NCI-H2107 treated with DMSO at 0.1 percent for 48 hours (cell line): Measurements from ENCODE around the gene PCNX3.

Experiments used
- DNase-seq: peaks from one replicate; lab custom pipeline; 2025; ENCODE audit not compliant: unreplicated experiment; lab: John Stamatoyannopoulos, UW

PCNX3 gene

GRCh38 chr11:65596520-65596919 lies 19.1 kb upstream of the PCNX3 start:
- no peak for DNase-seq

- no peak for DNase-seq
These were observed 17.3 kb upstream of the PCNX3 start for GRCh38 chr11:65598258-65598699.

- no peak for DNase-seq
These were observed 16.2 kb upstream of the PCNX3 start for GRCh38 chr11:65599216-65599954.

GRCh38 chr11:65599955-65600246 lies 15.7 kb upstream of the PCNX3 start:
- no peak for DNase-seq

GRCh38 chr11:65604258-65604657 lies 11.3 kb upstream of the PCNX3 start:
- DNase-seq: no peak

GRCh38 chr11:65606876-65607613 lies 8.5 kb upstream of the PCNX3 start:
- no peak for DNase-seq

- no peak for DNase-seq
These were observed 7.8 kb upstream of the PCNX3 start for GRCh38 chr11:65607614-65608426.

- DNase-seq: no peak
These were observed 6.3 kb upstream of the PCNX3 start for GRCh38 chr11:65609229-65609628.

- DNase-seq: no peak
These were observed 5.9 kb upstream of the PCNX3 start for GRCh38 chr11:65609665-65610064.

- no peak for DNase-seq
These were observed 5.2 kb upstream of the PCNX3 start for GRCh38 chr11:65610404-65610803.

- DNase-seq: no peak
These were observed 4.4 kb upstream of the PCNX3 start for GRCh38 chr11:65611028-65611757.

- DNase-seq: no peak
These were observed 3.6 kb upstream of the PCNX3 start for GRCh38 chr11:65611758-65612603.

GRCh38 chr11:65612691-65613090 lies 2.9 kb upstream of the PCNX3 start:
- DNase-seq: no peak

GRCh38 chr11:65613091-65613928 lies 2.3 kb upstream of the PCNX3 start:
- no peak for DNase-seq

- DNase-seq: no peak
These were observed 486 bp downstream of the PCNX3 start for GRCh38 chr11:65615950-65616574.

- DNase-seq: no peak
These were observed 1.0 kb downstream of the PCNX3 start for GRCh38 chr11:65616575-65617001.

- no peak for DNase-seq
These were observed 1.7 kb downstream of the PCNX3 start for GRCh38 chr11:65617136-65617850.
